Measurements from ENCODE around the gene SRSF10. TPM values are rescaled to one million over a fixed set of nuclear protein-coding genes. Genes with fewer than 3 reads are reported as not detected.

SRSF10 gene
- total RNA-seq, 1 experiment from 2014 or later = 142 TPM

- H4K20me1 ChIP-seq (ENCODE audit: insufficient read depth) = no peaks in the 10 kb centered on the region
- no peak for DNase-seq (ENCODE audit: low read depth, low spot score)
- no peak for ATAC-seq
- CTCF ChIA-PET = interaction anchor here (1.2 kb wide), 2 partner anchors 9 to 16 kb away, joined by 3 to 4 read pairs; no protein-coding TSS in a partner anchor
- no peak overlapping the region for H3K4me3 ChIP-seq (replicated peaks in 1 of 2; ENCODE audit: low read depth in 1 of 2, low read length in 2 of 2)
- intact Hi-C loops (cut with micrococcal nuclease) = no loop called here
- H3K36me3 ChIP-seq (ENCODE audit: control insufficient read depth in 1 of 2, insufficient read depth in 2 of 2, low read length in 2 of 2) = no peaks in the 10 kb centered on the region
- no peaks in the 10 kb centered on the region for H3K79me2 ChIP-seq (ENCODE audit: insufficient read depth, low read length)
- POLR2A ChIA-PET = no interaction called here
- no peaks in the 10 kb centered on the region for H3K9me3 ChIP-seq (ENCODE audit: control insufficient read depth in 1 of 2, insufficient read depth in 1 of 2, low read depth in 1 of 2, low read length in 2 of 2)
- no peak overlapping the region for H3K27ac ChIP-seq (ENCODE audit: low read depth, low read length)
- no peak overlapping the region for H2AFZ ChIP-seq (ENCODE audit: low read depth, low read length, poor library complexity, severe bottlenecking)
- peaks cover 0 to 11% of the 10 kb centered on the region in 2 experiments; a peak in 1 of 4 replicates for H3K4me1 ChIP-seq (ENCODE audit: control insufficient read depth in 1 of 2, insufficient read depth in 2 of 2, low read length in 2 of 2)
- H3K9ac ChIP-seq (ENCODE audit: low read length) = no peak overlapping the region
- H3K4me2 ChIP-seq (ENCODE audit: low read length) = no peak overlapping the region
- no peaks in the 10 kb centered on the region for H3K9me2 ChIP-seq (ENCODE audit: insufficient read depth)
- RAD21 ChIA-PET (ENCODE audit: low non-redundant PET in 1 of 2, low total read pairs in 2 of 2, uncharacterized antibody in 2 of 2, unreplicated experiment in 2 of 2) = interaction anchor here in 1 of 2 experiments (1.0 kb wide), 1 partner anchor 81 kb away, joined by 3 read pairs; no protein-coding TSS in a partner anchor
- no peak for TF ChIP-seq CTCF (IDR thresholded peaks at IDR 0.05 in 2 of 3, conservative IDR thresholded peaks at IDR 0.05 in 1 of 3; ENCODE audit: borderline replicate concordance in 1 of 3, insufficient read depth in 1 of 3, low read depth in 2 of 3, low read length in 2 of 3)
- no peak for TF ChIP-seq ZFX (IDR thresholded peaks at IDR 0.05)
- TF ChIP-seq ZNF274 (IDR thresholded peaks at IDR 0.05; ENCODE audit: low read depth, low read length) = no peak
- TF ChIP-seq JUND (IDR thresholded peaks at IDR 0.05) = no peak
- no peak for TF ChIP-seq ZBTB33 (IDR thresholded peaks at IDR 0.05; ENCODE audit: extremely low read depth, insufficient replicate concordance, low read length)
- no peak for TF ChIP-seq ATF3 (IDR thresholded peaks at IDR 0.05)
- TF ChIP-seq EGR1 (IDR thresholded peaks at IDR 0.05; ENCODE audit: low read depth) = no peak
- TF ChIP-seq REST (IDR thresholded peaks at IDR 0.05; ENCODE audit: low read depth) = no peak
- no peak for TF ChIP-seq CBX3 (IDR thresholded peaks at IDR 0.05; ENCODE audit: low read depth)
- no peak for TF ChIP-seq TCF7L2 (IDR thresholded peaks at IDR 0.05; ENCODE audit: borderline replicate concordance, extremely low read depth, insufficient read depth, insufficient read length)
- TF ChIP-seq EZH2phosphoT487 (IDR thresholded peaks at IDR 0.05; ENCODE audit: borderline replicate concordance) = no peak
- no peak for TF ChIP-seq MAX (IDR thresholded peaks at IDR 0.05)
- no peaks in the 10 kb centered on the region for H3K27me3 ChIP-seq (ENCODE audit: insufficient read depth, low read length)
- BruUV-seq (replicated peaks) = no TSS peak
Measured at GRCh38 chr1:23947366-23947765, 32.8 kb downstream of the SRSF10 start.
